Measurements from ENCODE around the gene VSTM4. TPM values are rescaled to one million over a fixed set of nuclear protein-coding genes. Genes with fewer than 3 reads are reported as not detected.

Gene VSTM4
- total and polyA plus RNA-seq, 2 donors (not counting 1 experiment from before 2014, with no cell fraction given), result 8.1 to 27.9 TPM

DNA sequence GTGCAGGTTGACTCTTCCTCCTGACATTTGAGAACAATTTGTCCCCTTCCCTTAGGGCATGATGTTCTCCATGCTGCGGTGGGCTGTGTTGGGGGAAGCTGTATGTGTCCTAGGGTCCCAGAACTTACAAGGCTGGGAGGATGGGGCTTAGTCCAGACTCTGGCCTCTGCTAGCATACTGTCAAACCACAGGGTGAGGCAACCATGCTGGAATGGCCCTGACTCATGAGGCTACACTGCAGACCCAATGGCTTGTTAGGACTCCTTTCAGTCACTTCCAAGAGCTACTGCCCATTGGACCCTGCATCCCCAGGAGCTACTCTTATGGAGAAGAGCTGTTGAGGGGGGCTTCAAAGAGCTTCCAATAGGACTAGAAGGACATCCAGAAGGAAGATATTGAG lies 38.6 kb upstream of the VSTM4 start:
- Histone ChIP-seq H3K27ac (ENCODE audit: insufficient read depth, low read length) (no peak overlapping the region), H3K79me2 (ENCODE audit: control insufficient read depth, insufficient read depth, low read length) (no peaks in the 10 kb centered on the region), H3K4me2 (ENCODE audit: extremely low read depth, insufficient read depth, low read length) (no peak overlapping the region), H3K9ac (ENCODE audit: insufficient read depth, low read length) (no peak overlapping the region), H3K27me3 (ENCODE audit: control insufficient read depth, insufficient read depth, low read length) (peaks cover 2% of the 10 kb centered on the region), H3K4me3 (replicated peaks in 1 of 4; ENCODE audit: control extremely low read depth in 1 of 4, insufficient read depth in 1 of 4, low read depth in 3 of 4, low read length in 4 of 4) (no peak overlapping the region), H3K4me1 (ENCODE audit: control insufficient read depth, extremely low read depth, insufficient read depth, low read length) (peaks cover 6% of the 10 kb centered on the region), H3K9me3 (ENCODE audit: control insufficient read depth, insufficient read depth, low read depth, low read length) (no peaks in the 10 kb centered on the region), H4K20me1 (ENCODE audit: control insufficient read depth, extremely low read depth, insufficient read depth, low read length) (no peaks in the 10 kb centered on the region), H3K36me3 (ENCODE audit: control insufficient read depth, insufficient read depth, low read length) (no peaks in the 10 kb centered on the region), H2AFZ (ENCODE audit: low read length) (no peak overlapping the region)
- no peak for TF ChIP-seq EZH2 (IDR thresholded peaks at IDR 0.05; ENCODE audit: low read length, missing control alignments)
- TF ChIP-seq CTCF (conservative IDR thresholded peaks at IDR 0.05 in 1 of 2, IDR thresholded peaks at IDR 0.05 in 1 of 2; ENCODE audit: low read depth in 1 of 2, low read length in 2 of 2), result no peak
- DNase-seq (ENCODE audit: low read depth in 2 of 2), result peak; percentile 22 to 67

DNA sequence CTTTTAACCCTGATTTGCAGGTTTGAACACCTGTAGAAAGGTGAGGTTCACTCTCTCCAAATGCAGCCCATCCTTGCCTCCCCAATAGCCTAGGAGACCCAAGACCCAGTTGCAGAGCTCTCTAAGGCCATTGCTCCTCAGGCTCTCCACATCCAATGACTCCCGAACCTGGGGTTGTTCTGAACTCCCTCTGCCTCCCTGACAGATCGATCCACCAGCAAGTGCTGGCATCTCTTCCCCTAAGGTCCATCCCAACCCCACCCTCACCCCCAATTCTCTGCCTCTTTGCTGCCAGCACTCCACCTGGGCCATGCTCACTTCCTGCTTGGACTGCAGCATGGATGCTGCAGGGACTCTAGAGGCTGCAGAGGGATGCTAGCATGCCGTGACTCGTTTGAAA lies 37.8 kb upstream of the VSTM4 start:
- no peaks in the 10 kb centered on the region for H3K79me2 ChIP-seq (ENCODE audit: control insufficient read depth, insufficient read depth, low read length)
- H3K4me3 ChIP-seq (replicated peaks in 1 of 4; ENCODE audit: control extremely low read depth in 1 of 4, insufficient read depth in 1 of 4, low read depth in 3 of 4, low read length in 4 of 4), result no peak overlapping the region
- H3K9ac ChIP-seq (ENCODE audit: insufficient read depth, low read length), result no peak overlapping the region
- DNase-seq (ENCODE audit: low read depth in 2 of 2), result no peak
- no peaks in the 10 kb centered on the region for H3K9me3 ChIP-seq (ENCODE audit: control insufficient read depth, insufficient read depth, low read depth, low read length)
- no peak overlapping the region for H2AFZ ChIP-seq (ENCODE audit: low read length)
- H3K27ac ChIP-seq (ENCODE audit: insufficient read depth, low read length), result no peak overlapping the region
- no peak for TF ChIP-seq EZH2 (IDR thresholded peaks at IDR 0.05; ENCODE audit: low read length, missing control alignments)
- no peak for TF ChIP-seq CTCF (conservative IDR thresholded peaks at IDR 0.05 in 1 of 2, IDR thresholded peaks at IDR 0.05 in 1 of 2; ENCODE audit: low read depth in 1 of 2, low read length in 2 of 2)
- no peak overlapping the region for H3K4me2 ChIP-seq (ENCODE audit: extremely low read depth, insufficient read depth, low read length)
- H4K20me1 ChIP-seq (ENCODE audit: control insufficient read depth, extremely low read depth, insufficient read depth, low read length), result no peaks in the 10 kb centered on the region
- peaks cover 2% of the 10 kb centered on the region for H3K27me3 ChIP-seq (ENCODE audit: control insufficient read depth, insufficient read depth, low read length)
- H3K4me1 ChIP-seq (ENCODE audit: control insufficient read depth, extremely low read depth, insufficient read depth, low read length), result peaks cover 6% of the 10 kb centered on the region
- no peaks in the 10 kb centered on the region for H3K36me3 ChIP-seq (ENCODE audit: control insufficient read depth, insufficient read depth, low read length)

GRCh38 chr10:49152663-49153062 lies 37.3 kb upstream of the VSTM4 start:
- Histone ChIP-seq H3K9ac (ENCODE audit: insufficient read depth, low read length) (no peak overlapping the region), H2AFZ (ENCODE audit: low read length) (no peak overlapping the region), H3K27ac (ENCODE audit: insufficient read depth, low read length) (no peak overlapping the region), H3K27me3 (ENCODE audit: control insufficient read depth, insufficient read depth, low read length) (peaks cover 2% of the 10 kb centered on the region), H3K9me3 (ENCODE audit: control insufficient read depth, insufficient read depth, low read depth, low read length) (no peaks in the 10 kb centered on the region), H4K20me1 (ENCODE audit: control insufficient read depth, extremely low read depth, insufficient read depth, low read length) (no peaks in the 10 kb centered on the region), H3K4me2 (ENCODE audit: extremely low read depth, insufficient read depth, low read length) (no peak overlapping the region), H3K36me3 (ENCODE audit: control insufficient read depth, insufficient read depth, low read length) (no peaks in the 10 kb centered on the region), H3K4me1 (ENCODE audit: control insufficient read depth, extremely low read depth, insufficient read depth, low read length) (peaks cover 6% of the 10 kb centered on the region), H3K79me2 (ENCODE audit: control insufficient read depth, insufficient read depth, low read length) (no peaks in the 10 kb centered on the region), H3K4me3 (replicated peaks in 1 of 4; ENCODE audit: control extremely low read depth in 1 of 4, insufficient read depth in 1 of 4, low read depth in 3 of 4, low read length in 4 of 4) (no peak overlapping the region)
- no peak for DNase-seq (ENCODE audit: low read depth in 2 of 2)
- TF ChIP-seq CTCF (conservative IDR thresholded peaks at IDR 0.05 in 1 of 2, IDR thresholded peaks at IDR 0.05 in 1 of 2; ENCODE audit: low read depth in 1 of 2, low read length in 2 of 2) (no peak), EZH2 (IDR thresholded peaks at IDR 0.05; ENCODE audit: low read length, missing control alignments) (no peak)
